GM15510 (cell line): Measurements from ENCODE around the gene EFL1.

ENCODE experiments used
- POLR2A ChIP-seq: IDR thresholded peaks from 3 replicates; pipeline ENCODE4 v1.6.1; 2011; ENCODE audit warnings: borderline replicate concordance; ENCODE audit not compliant: insufficient read length; ENCODE audit errors: extremely low read depth

Gene EFL1

GRCh38 chr15:82139823-82140268 is 122.7 kb downstream of the EFL1 start:
- TF ChIP-seq POLR2A: no peak

- TF ChIP-seq POLR2A: no peak
These were observed 124.2 kb downstream of the EFL1 start for GRCh38 chr15:82138306-82138705.

- no peak for TF ChIP-seq POLR2A
These were observed 125.3 kb downstream of the EFL1 start for GRCh38 chr15:82137261-82137660.

GRCh38 chr15:82136120-82136519 is 126.4 kb downstream of the EFL1 start:
- TF ChIP-seq POLR2A: no peak

GRCh38 chr15:82135638-82136037 is 126.9 kb downstream of the EFL1 start:
- no peak for TF ChIP-seq POLR2A

GRCh38 chr15:82134461-82134860 is 128.1 kb downstream of the EFL1 start:
- no peak for TF ChIP-seq POLR2A

- no peak for TF ChIP-seq POLR2A
These were observed 129.3 kb downstream of the EFL1 start for GRCh38 chr15:82133251-82133650.

- TF ChIP-seq POLR2A: no peak
These were observed 129.8 kb downstream of the EFL1 start for GRCh38 chr15:82132742-82133141.

GRCh38 chr15:82132096-82132495 is 130.4 kb downstream of the EFL1 start:
- no peak for TF ChIP-seq POLR2A

- no peak for TF ChIP-seq POLR2A
These were observed 132.3 kb downstream of the EFL1 start for GRCh38 chr15:82130248-82130647.

GRCh38 chr15:82129761-82130160 is 132.8 kb downstream of the EFL1 start:
- no peak for TF ChIP-seq POLR2A

GRCh38 chr15:82129149-82129692 is 133.3 kb downstream of the EFL1 start:
- TF ChIP-seq POLR2A: no peak

- no peak for TF ChIP-seq POLR2A
These were observed 134.0 kb downstream of the EFL1 start for GRCh38 chr15:82128401-82129148.

GRCh38 chr15:82127581-82127980 is 135.0 kb downstream of the EFL1 start:
- no peak for TF ChIP-seq POLR2A

GRCh38 chr15:82126346-82126745 is 136.2 kb downstream of the EFL1 start:
- no peak for TF ChIP-seq POLR2A

GRCh38 chr15:82124331-82125263 is 137.9 kb downstream of the EFL1 start:
- TF ChIP-seq POLR2A: no peak

GRCh38 chr15:82122746-82123400 is 139.7 kb downstream of the EFL1 start:
- no peak for TF ChIP-seq POLR2A
